Activated CD4-positive, alpha-beta memory T cell treated with anti-CD3 and anti-CD28 coated beads, Interleukin-2, amount 10 ng/mL, durations not matched to agents 7 days and 5 days (primary cell): ENCODE data around the gene MARF1. TPM values are rescaled to one million over a fixed set of nuclear protein-coding genes. Genes with fewer than 3 reads are reported as not detected.
"Not testable (repeated sequence)": the region's sequence is repeated elsewhere in the genome, so short reads cannot be mapped to it uniquely, and the experiment has no call there.

Experiments used
- CTCF ChIA-PET: fragments of 350-600 bp; sonication (Branson Sonifier 250); formaldehyde crosslinking; loops from one replicate; lab custom pipeline; 2021; ENCODE audit warnings: antibody characterized with exemption, inconsistent platforms; lab: Charles Lee
- POLR2A ChIA-PET: fragments of 350-600 bp; sonication (Branson Sonifier 250); formaldehyde crosslinking; loops from one replicate; lab custom pipeline; 2021; ENCODE audit warnings: antibody characterized with exemption; lab: Charles Lee
- DNase-seq: peaks from one replicate; pipeline ENCODE4 v3.0.0-alpha.2; 2020
- H3K27ac Mint-ChIP-seq: one replicate; pipeline ENCODE4 v1.8.0; 2021; ENCODE audit warnings: mild to moderate bottlenecking, mixed read lengths
- H3K27me3 Mint-ChIP-seq: one replicate; pipeline ENCODE4 v1.8.0; 2021; ENCODE audit warnings: mixed read lengths
- H3K36me3 Mint-ChIP-seq: one replicate; pipeline ENCODE4 v1.8.0; 2021; ENCODE audit warnings: low read depth, mixed read lengths
- H3K4me1 Mint-ChIP-seq: one replicate; pipeline ENCODE4 v1.8.0; 2021; ENCODE audit warnings: mixed read lengths
- H3K4me3 Mint-ChIP-seq: one replicate; pipeline ENCODE4 v1.8.0; 2021; ENCODE audit warnings: mild to moderate bottlenecking, mixed read lengths
- H3K9me3 Mint-ChIP-seq: one replicate; pipeline ENCODE4 v1.8.0; 2021; ENCODE audit warnings: mixed read lengths
- total RNA-seq, 2 experiments: library from RNA; stranded (reverse); gene quantifications; one replicate each; pipeline ENCODE4 v1.2.3, GENCODE V29; 2021

The MARF1 gene
- total RNA-seq, 2 experiments from 2014 or later, result 85.4 to 85.5 TPM

GRCh38 chr16:15547072-15547767 is 95.7 kb downstream of the MARF1 start:
- H3K27ac Mint-ChIP-seq, H3K4me3 Mint-ChIP-seq, H3K9me3 Mint-ChIP-seq, POLR2A ChIA-PET, DNase-seq, H3K27me3 Mint-ChIP-seq, H3K36me3 Mint-ChIP-seq, H3K4me1 Mint-ChIP-seq: not testable (repeated sequence)
- CTCF ChIA-PET, result interaction anchor here (0.7 to 1.2 kb wide), 2 partner anchors 9 to 73 kb away, joined by 3 read pairs; no protein-coding TSS in a partner anchor

GRCh38 chr16:15545544-15545943 is 97.4 kb downstream of the MARF1 start:
- Mint-ChIP-seq H3K36me3 (no peaks in the 10 kb centered on the region), H3K27me3 (no peaks in the 10 kb centered on the region)
- POLR2A ChIA-PET, result no interaction called here

GRCh38 chr16:15544405-15544804 is 98.5 kb downstream of the MARF1 start:
- no peak overlapping the region for H3K27ac Mint-ChIP-seq
- ChIA-PET POLR2A (no interaction called here), CTCF (no interaction called here)
- no peaks in the 10 kb centered on the region for H3K9me3 Mint-ChIP-seq
- no peaks in the 10 kb centered on the region for H3K36me3 Mint-ChIP-seq
- no peak for DNase-seq
- no peak overlapping the region for H3K4me3 Mint-ChIP-seq
- H3K27me3 Mint-ChIP-seq, result no peaks in the 10 kb centered on the region
- no peaks in the 10 kb centered on the region for H3K4me1 Mint-ChIP-seq

More at GRCh38 chr16:15545544-15545943, 97.4 kb downstream of the MARF1 start:
- no peak overlapping the region for H3K27ac Mint-ChIP-seq
- H3K4me3 Mint-ChIP-seq, result no peak overlapping the region
- no peaks in the 10 kb centered on the region for H3K4me1 Mint-ChIP-seq
- CTCF ChIA-PET, result no interaction called here
- DNase-seq, result no peak
- H3K9me3 Mint-ChIP-seq, result no peaks in the 10 kb centered on the region

Other genes with a start within 250 kb of the MARF1 start
- not detected for gene MPV17L, start 247.4 kb downstream of the MARF1 start, total RNA-seq
- 1 to 10 TPM; 4.7 to 6.4 TPM for gene BMERB1, start 208.6 kb downstream of the MARF1 start, total RNA-seq
- 100 to 1,000 TPM; 115 to 133 TPM for gene NDE1, start 7.1 kb upstream of the MARF1 start, total RNA-seq
- gene MYH11, start 213.9 kb upstream of the MARF1 start, total RNA-seq, result under 1 TPM; 0.08 to 0.10 TPM
- gene CEP20, start 245.4 kb upstream of the MARF1 start, total RNA-seq, result 10 to 100 TPM; 49.7 to 56.1 TPM